Activated gamma-delta T cell treated with Interleukin-2 at 50 U/mL for 16 hours (primary cell): Measurements from ENCODE around the gene KCNK6.
A peak's percentile ranks its signal among the peaks of the same experiment; 100 is the strongest.

ENCODE experiments used
- DNase-seq: peaks from one replicate; pipeline ENCODE4 v3.0.0-alpha.2; 2020

The KCNK6 gene

GRCh38 chr19:38319421-38320258 is at the start of gene KCNK6:
KCNK6 (plus strand) TSS chr19:38319845; CDS start chr19:38319951, 106 bp downstream.
- DNase-seq = peak; percentile 35

GRCh38 chr19:38270587-38271167 is 49.0 kb upstream of the KCNK6 start:
- DNase-seq = no peak

- no peak for DNase-seq
Measured at GRCh38 chr19:38273499-38273898, 46.1 kb upstream of the KCNK6 start.

GRCh38 chr19:38274739-38275138 is 44.9 kb upstream of the KCNK6 start:
- no peak for DNase-seq

GRCh38 chr19:38276942-38277517 is 42.6 kb upstream of the KCNK6 start:
- DNase-seq = no peak

- DNase-seq = no peak
Measured at GRCh38 chr19:38277549-38277948, 42.1 kb upstream of the KCNK6 start.

- no peak for DNase-seq
Measured at GRCh38 chr19:38277969-38278680, 41.5 kb upstream of the KCNK6 start.

- DNase-seq = no peak
Measured at GRCh38 chr19:38278751-38279150, 40.9 kb upstream of the KCNK6 start.

- no peak for DNase-seq
Measured at GRCh38 chr19:38280030-38280921, 39.4 kb upstream of the KCNK6 start.

GRCh38 chr19:38281811-38282566 is 37.7 kb upstream of the KCNK6 start:
- no peak for DNase-seq

- DNase-seq = no peak
Measured at GRCh38 chr19:38283271-38283670, 36.4 kb upstream of the KCNK6 start.

GRCh38 chr19:38284422-38284821 is 35.2 kb upstream of the KCNK6 start:
- no peak for DNase-seq

- no peak for DNase-seq
Measured at GRCh38 chr19:38285567-38285966, 34.1 kb upstream of the KCNK6 start.

GRCh38 chr19:38287604-38288003 is 32.0 kb upstream of the KCNK6 start:
- DNase-seq = no peak

- no peak for DNase-seq
Measured at GRCh38 chr19:38288123-38288855, 31.4 kb upstream of the KCNK6 start.

GRCh38 chr19:38289955-38290354 is 29.7 kb upstream of the KCNK6 start:
- DNase-seq = no peak

- no peak for DNase-seq
Measured at GRCh38 chr19:38290631-38291147, 29.0 kb upstream of the KCNK6 start.

GRCh38 chr19:38291855-38292254 is 27.8 kb upstream of the KCNK6 start:
- no peak for DNase-seq

- DNase-seq = no peak
Measured at GRCh38 chr19:38293281-38293680, 26.4 kb upstream of the KCNK6 start.

GRCh38 chr19:38294090-38294489 is 25.6 kb upstream of the KCNK6 start:
- no peak for DNase-seq
